A549 (cell line): ENCODE measurements around the gene OGDH.

Source experiments
- CTCF ChIP-seq: fragments of >200 bp; sonication (Bioruptor Twin); formaldehyde crosslinking; IDR thresholded peaks from 3 replicates; pipeline ENCODE4 v1.5.1; 2016
- EP300 ChIP-seq, 2 experiments: fragments of >200 bp; sonication (Bioruptor Twin); formaldehyde crosslinking; IDR thresholded peaks; 2 replicates in 1 of 2; 3 replicates in 1 of 2; pipeline ENCODE4 v1.6.1; 2016 to 2017
- GATA3 ChIP-seq: IDR thresholded peaks from 2 replicates; pipeline ENCODE4 v1.6.1; 2012; ENCODE audit warnings: borderline replicate concordance
- HDAC2 ChIP-seq: fragments of 200-600 bp; sonication (generic); IDR thresholded peaks from 2 replicates; pipeline ENCODE4 v1.6.1; 2016
- HOXB5 ChIP-seq: fragments of 250-450 bp; sonication (Bioruptor Pico); IDR thresholded peaks from 2 replicates; pipeline ENCODE4 v1.5.0; 2020; ENCODE audit warnings: mild to moderate bottlenecking, moderate library complexity
- MAFK ChIP-seq: fragments of 450-650 bp; IDR thresholded peaks from 2 replicates; pipeline ENCODE4 v1.6.1; 2014; ENCODE audit not compliant: partially characterized antibody
- NR3C1 ChIP-seq: fragments of >200 bp; sonication (Bioruptor Twin); formaldehyde crosslinking; IDR thresholded peaks from 3 replicates; pipeline ENCODE4 v1.6.1; 2017
- POLR2AphosphoS2 ChIP-seq: conservative IDR thresholded peaks from 2 replicates; pipeline ENCODE4 v1.6.1; 2012; ENCODE audit warnings: low read length, improper control_type of control experiment, inconsistent platforms
- RCOR1 ChIP-seq: fragments of 150-350 bp; IDR thresholded peaks from 2 replicates; pipeline ENCODE4 v1.6.1; 2014; ENCODE audit warnings: antibody characterized with exemption, low read length, low read depth
- RFX5 ChIP-seq: fragments of 450-650 bp; IDR thresholded peaks from 2 replicates; pipeline ENCODE4 v1.7.1; 2014; ENCODE audit warnings: antibody characterized with exemption, mild to moderate bottlenecking, moderate library complexity
- USF2 ChIP-seq: fragments of 450-650 bp; IDR thresholded peaks from 2 replicates; pipeline ENCODE4 v1.6.1; 2014; ENCODE audit warnings: antibody characterized with exemption

- no peak for TF ChIP-seq USF2
- no peak for TF ChIP-seq NR3C1
- no peak for TF ChIP-seq CTCF
- no peak for TF ChIP-seq POLR2AphosphoS2
- TF ChIP-seq RCOR1 = no peak
- no peak for TF ChIP-seq EP300 (IDR thresholded peaks at IDR 0.05)
- TF ChIP-seq GATA3 = no peak
- no peak for TF ChIP-seq RFX5
- no peak for TF ChIP-seq MAFK
- no peak for TF ChIP-seq HOXB5 (CRISPR knock-in tag)
- TF ChIP-seq HDAC2 = no peak
Measured at GRCh38 chr7:44700322-44700721, 93.9 kb downstream of the OGDH start.
